HG03196 (cell line): ENCODE measurements around the gene KAZN.
A peak's percentile ranks its signal among the peaks of the same experiment; 100 is the strongest.
"Not testable (repeated sequence)": the region's sequence is repeated elsewhere in the genome, so short reads cannot be mapped to it uniquely, and the experiment has no call there.

Experiments
- ATAC-seq: cut with Tn5 transposase; IDR thresholded peaks from one replicate; pipeline ENCODE4 v1.9.1; 2021; ENCODE audit not compliant: unreplicated experiment

KAZN gene

GRCh38 chr1:15117671-15118325 is 519.3 kb downstream of the KAZN start:
- ATAC-seq = no peak

GRCh38 chr1:15118579-15118978 is 520.1 kb downstream of the KAZN start:
- no peak for ATAC-seq

- ATAC-seq = no peak
Measured at GRCh38 chr1:15120251-15120945, 521.9 kb downstream of the KAZN start.

- ATAC-seq = no peak
Measured at GRCh38 chr1:15122331-15122730, 523.8 kb downstream of the KAZN start.

GRCh38 chr1:15123270-15123669 is 524.8 kb downstream of the KAZN start:
- no peak for ATAC-seq

GRCh38 chr1:15123925-15124324 is 525.4 kb downstream of the KAZN start:
- no peak for ATAC-seq

- no peak for ATAC-seq
Measured at GRCh38 chr1:15124362-15125100, 526.0 kb downstream of the KAZN start.

GRCh38 chr1:15125101-15125745 is 526.7 kb downstream of the KAZN start:
- no peak for ATAC-seq

- ATAC-seq = no peak
Measured at GRCh38 chr1:15128077-15128476, 529.6 kb downstream of the KAZN start.

- ATAC-seq = peak; percentile 75
Measured at GRCh38 chr1:15128520-15129313, 530.2 kb downstream of the KAZN start.

GRCh38 chr1:15129944-15130343 is 531.5 kb downstream of the KAZN start:
- no peak for ATAC-seq

GRCh38 chr1:15130607-15131006 is 532.1 kb downstream of the KAZN start:
- no peak for ATAC-seq

- ATAC-seq = no peak
Measured at GRCh38 chr1:15132965-15133364, 534.5 kb downstream of the KAZN start.

GRCh38 chr1:15134285-15134684 is 535.8 kb downstream of the KAZN start:
- ATAC-seq = no peak

- not testable (repeated sequence) for ATAC-seq
Measured at GRCh38 chr1:15135604-15136003, 537.1 kb downstream of the KAZN start.

GRCh38 chr1:15137809-15138208 is 539.3 kb downstream of the KAZN start:
- no peak for ATAC-seq

- ATAC-seq = no peak
Measured at GRCh38 chr1:15139654-15140350, 541.3 kb downstream of the KAZN start.

- no peak for ATAC-seq
Measured at GRCh38 chr1:15141935-15142539, 543.6 kb downstream of the KAZN start.

- no peak for ATAC-seq
Measured at GRCh38 chr1:15145327-15145726, 546.8 kb downstream of the KAZN start.
